SK-N-SH treated with all-trans-retinoic acid at 6 μM for 48 hours (cell line): ENCODE results near the gene GCSAM.

Experiments used
- ATAC-seq: fragments of 200-7000 bp; cut with Tn5 transposase; 3 replicates; pipeline ENCODE4 v1.9.1; 2020; ENCODE audit warnings: mild to moderate bottlenecking, moderate library complexity
- ARNTL ChIP-seq: fragments of 450-650 bp; formaldehyde crosslinking; IDR thresholded peaks from 2 replicates; pipeline ENCODE4 v1.5.0; 2020; ENCODE audit warnings: low read depth, mild to moderate bottlenecking, moderate library complexity, borderline replicate concordance
- BACH2 ChIP-seq: fragments of 250-450 bp; sonication (Bioruptor Pico); IDR thresholded peaks from 2 replicates; pipeline ENCODE4 v1.9.0; 2021; ENCODE audit warnings: mild to moderate bottlenecking, borderline replicate concordance
- CREB5 ChIP-seq: fragments of 250-450 bp; sonication (Bioruptor Pico); IDR thresholded peaks from 2 replicates; pipeline ENCODE4 v1.5.1; 2020; ENCODE audit warnings: low read depth, mild to moderate bottlenecking, moderate library complexity
- CSDC2 ChIP-seq: fragments of 250-450 bp; sonication (Bioruptor Pico); IDR thresholded peaks from 2 replicates; pipeline ENCODE4 v1.5.0; 2020; ENCODE audit warnings: mild to moderate bottlenecking, moderate library complexity
- CSRNP3 ChIP-seq: fragments of 250-450 bp; sonication (Bioruptor Pico); IDR thresholded peaks from 2 replicates; pipeline ENCODE4 v1.5.1; 2021; ENCODE audit warnings: mild to moderate bottlenecking, moderate library complexity
- ESRRG ChIP-seq: fragments of 250-450 bp; sonication (Bioruptor Pico); IDR thresholded peaks from 2 replicates; pipeline ENCODE4 v1.6.1; 2021; ENCODE audit warnings: mild to moderate bottlenecking
- ISL1 ChIP-seq: fragments of 250-450 bp; sonication (Bioruptor Pico); IDR thresholded peaks from 2 replicates; pipeline ENCODE4 v2.1.2; 2022; ENCODE audit warnings: mild to moderate bottlenecking, moderate library complexity
- OSR1 ChIP-seq: fragments of 250-450 bp; sonication (Bioruptor Pico); IDR thresholded peaks from 2 replicates; pipeline ENCODE4 v1.8.0; 2022; ENCODE audit warnings: moderate library complexity, mild to moderate bottlenecking, inconsistent platforms
- POU6F1 ChIP-seq: fragments of 250-450 bp; sonication (Bioruptor Pico); IDR thresholded peaks from 2 replicates; pipeline ENCODE4 v1.8.0; 2021; ENCODE audit warnings: low read depth, mild to moderate bottlenecking, moderate library complexity, borderline replicate concordance
- PPARA ChIP-seq: fragments of 250-450 bp; sonication (Bioruptor Pico); IDR thresholded peaks from 2 replicates; pipeline ENCODE4 v1.5.0; 2020; ENCODE audit warnings: mild to moderate bottlenecking, borderline replicate concordance
- RARB ChIP-seq: fragments of 250-450 bp; sonication (Bioruptor Pico); IDR thresholded peaks from 2 replicates; pipeline ENCODE4 v1.8.0; 2021; ENCODE audit warnings: mild to moderate bottlenecking, moderate library complexity
- SNAI2 ChIP-seq: fragments of 250-450 bp; sonication (Bioruptor Pico); IDR thresholded peaks from 2 replicates; pipeline ENCODE4 v1.5.0; 2020; ENCODE audit warnings: mild to moderate bottlenecking, moderate library complexity
- TCF4 ChIP-seq: fragments of 250-450 bp; sonication (Bioruptor Pico); IDR thresholded peaks from 2 replicates; pipeline ENCODE4 v1.8.0; 2021; ENCODE audit warnings: mild to moderate bottlenecking, moderate library complexity, borderline replicate concordance
- TOX ChIP-seq: fragments of 250-450 bp; sonication (Bioruptor Pico); IDR thresholded peaks from 2 replicates; pipeline ENCODE4 v1.8.0; 2021; ENCODE audit warnings: mild to moderate bottlenecking, moderate library complexity, borderline replicate concordance
- TSHZ2 ChIP-seq: fragments of 250-450 bp; sonication (Bioruptor Pico); IDR thresholded peaks from 2 replicates; pipeline ENCODE4 v1.5.0; 2020; ENCODE audit warnings: mild to moderate bottlenecking, moderate library complexity
- ZC3H10 ChIP-seq: fragments of 250-450 bp; sonication (Bioruptor Pico); IDR thresholded peaks from 2 replicates; pipeline ENCODE4 v1.5.1; 2021; ENCODE audit warnings: mild to moderate bottlenecking, moderate library complexity
- ZFP3 ChIP-seq: fragments of 250-450 bp; sonication (Bioruptor Pico); IDR thresholded peaks from 2 replicates; pipeline ENCODE4 v1.5.0; 2020; ENCODE audit warnings: mild to moderate bottlenecking, moderate library complexity
- ZFP30 ChIP-seq: fragments of 450-650 bp; formaldehyde crosslinking; IDR thresholded peaks from 2 replicates; pipeline ENCODE4 v1.5.0; 2022; ENCODE audit warnings: mild to moderate bottlenecking, moderate library complexity
- ZNF565 ChIP-seq: fragments of 450-650 bp; formaldehyde crosslinking; conservative IDR thresholded peaks from 2 replicates; pipeline ENCODE4 v1.5.0; 2020; ENCODE audit warnings: low read depth, mild to moderate bottlenecking, moderate library complexity
- ZNF70 ChIP-seq: fragments of 450-650 bp; formaldehyde crosslinking; IDR thresholded peaks from 2 replicates; pipeline ENCODE4 v1.5.0; 2020; ENCODE audit warnings: mild to moderate bottlenecking, moderate library complexity
- ZNF8 ChIP-seq: fragments of 450-650 bp; formaldehyde crosslinking; IDR thresholded peaks from 2 replicates; pipeline ENCODE4 v1.5.0; 2020; ENCODE audit warnings: mild to moderate bottlenecking, moderate library complexity
- TF ChIP-seq, protein P1 (sequence below): fragments of 250-450 bp; sonication (Bioruptor Pico); IDR thresholded peaks from 2 replicates; pipeline ENCODE4 v1.8.0; 2020; ENCODE audit warnings: mild to moderate bottlenecking, moderate library complexity, borderline replicate concordance

GCSAM gene

GRCh38 chr3:112086076-112086854 lies 46.8 kb downstream of the GCSAM start, which contains the start of gene C3orf52:
C3orf52 (plus strand) TSS chr3:112086389; CDS start chr3:112086408, 19 bp downstream.
- no peak for TF ChIP-seq ZNF70
- TF ChIP-seq BACH2 (CRISPR knock-in tag), result no peak
- no peak for TF ChIP-seq TCF4
- TF ChIP-seq ARNTL (CRISPR knock-in tag), result no peak
- TF ChIP-seq ZFP30 (CRISPR knock-in tag), result no peak
- no peak for TF ChIP-seq CSDC2 (CRISPR knock-in tag)
- no peak for TF ChIP-seq POU6F1 (CRISPR knock-in tag)
- TF ChIP-seq CREB5, result no peak
- TF ChIP-seq ZFP3 (CRISPR knock-in tag), result no peak
- no peak for TF ChIP-seq ISL1 (CRISPR knock-in tag)
- no peak for TF ChIP-seq ESRRG (CRISPR knock-in tag)
- TF ChIP-seq PPARA (CRISPR knock-in tag), result no peak
- no peak for TF ChIP-seq ZC3H10 (CRISPR knock-in tag)
- no peak for TF ChIP-seq ZNF8 (CRISPR knock-in tag)
- peak; percentile 97 for ATAC-seq

- TF ChIP-seq ZC3H10 (CRISPR knock-in tag), result no peak
- no peak for TF ChIP-seq BACH2 (CRISPR knock-in tag)
- no peak for TF ChIP-seq ZNF70
- TF ChIP-seq TCF4, result no peak
- no peak for TF ChIP-seq OSR1 (CRISPR knock-in tag)
- TF ChIP-seq TOX (CRISPR knock-in tag), result no peak
- TF ChIP-seq ZNF565 (CRISPR knock-in tag), result no peak
- no peak for TF ChIP-seq ZNF8 (CRISPR knock-in tag)
- TF ChIP-seq ZFP3 (CRISPR knock-in tag), result no peak
- no peak for TF ChIP-seq CSRNP3 (CRISPR knock-in tag)
- no peak for TF ChIP-seq RARB (CRISPR knock-in tag)
- TF ChIP-seq SNAI2 (CRISPR knock-in tag), result no peak
- no peak for TF ChIP-seq CSDC2 (CRISPR knock-in tag)
- TF ChIP-seq CREB5, result no peak
- TF ChIP-seq, protein P1, sequence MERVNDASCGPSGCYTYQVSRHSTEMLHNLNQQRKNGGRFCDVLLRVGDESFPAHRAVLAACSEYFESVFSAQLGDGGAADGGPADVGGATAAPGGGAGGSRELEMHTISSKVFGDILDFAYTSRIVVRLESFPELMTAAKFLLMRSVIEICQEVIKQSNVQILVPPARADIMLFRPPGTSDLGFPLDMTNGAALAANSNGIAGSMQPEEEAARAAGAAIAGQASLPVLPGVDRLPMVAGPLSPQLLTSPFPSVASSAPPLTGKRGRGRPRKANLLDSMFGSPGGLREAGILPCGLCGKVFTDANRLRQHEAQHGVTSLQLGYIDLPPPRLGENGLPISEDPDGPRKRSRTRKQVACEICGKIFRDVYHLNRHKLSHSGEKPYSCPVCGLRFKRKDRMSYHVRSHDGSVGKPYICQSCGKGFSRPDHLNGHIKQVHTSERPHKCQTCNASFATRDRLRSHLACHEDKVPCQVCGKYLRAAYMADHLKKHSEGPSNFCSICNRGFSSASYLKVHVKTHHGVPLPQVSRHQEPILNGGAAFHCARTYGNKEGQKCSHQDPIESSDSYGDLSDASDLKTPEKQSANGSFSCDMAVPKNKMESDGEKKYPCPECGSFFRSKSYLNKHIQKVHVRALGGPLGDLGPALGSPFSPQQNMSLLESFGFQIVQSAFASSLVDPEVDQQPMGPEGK, result no peak
- no peak for TF ChIP-seq ESRRG (CRISPR knock-in tag)
- TF ChIP-seq TSHZ2 (CRISPR knock-in tag), result no peak
- no peak for TF ChIP-seq ISL1 (CRISPR knock-in tag)
- TF ChIP-seq ZFP30 (CRISPR knock-in tag), result no peak
- no peak for TF ChIP-seq ARNTL (CRISPR knock-in tag)
- no peak for ATAC-seq
These were observed 47.3 kb downstream of the GCSAM start for GRCh38 chr3:112085735-112086075.
